H1 (cell line): ENCODE measurements around the gene RAB31. TPM values are rescaled to one million over a fixed set of nuclear protein-coding genes. Genes with fewer than 3 reads are reported as not detected.

ENCODE experiments used
- CTCF ChIA-PET: fragments of 300-600 bp; sonication (Branson Sonifier 250); formaldehyde crosslinking; loops from one replicate; lab custom pipeline; 2021; ENCODE audit not compliant: partially characterized antibody; lab: Charles Lee
- POLR2A ChIA-PET: fragments of 300-600 bp; sonication (Branson Sonifier 250); formaldehyde crosslinking; loops from one replicate; lab custom pipeline; 2021; ENCODE audit warnings: inconsistent platforms; ENCODE audit not compliant: partially characterized antibody; lab: Charles Lee
- DNase-seq, 2 experiments: peaks; one replicate each; pipeline versions ENCODE4 v3.0.0 to v3.0.0-alpha.2; 2010 to 2022; ENCODE audit warnings: low spot score in 2 of 2, low read depth in 1 of 2, mixed read lengths in 1 of 2
- FAIRE-seq: peaks from 2 replicates; lab custom pipeline; 2011; peaks lifted over from hg19 to GRCh38; lab: Jason Lieb, UNC
- H2AFZ ChIP-seq: 2 replicates; pipeline ENCODE4 v1.8.1; 2012; ENCODE audit warnings: low read length, inconsistent platforms
- H2AK5ac ChIP-seq: 2 replicates; pipeline ENCODE4 v1.6.1; 2013; ENCODE audit warnings: low read depth, low read length
- H2BK120ac ChIP-seq: replicated peaks from 2 replicates; pipeline ENCODE3; 2013; ENCODE audit warnings: low read depth, low read length, inconsistent platforms
- H2BK12ac ChIP-seq: 2 replicates; pipeline ENCODE4 v1.6.1; 2013; ENCODE audit warnings: low read depth, low read length
- H2BK15ac ChIP-seq: 2 replicates; pipeline ENCODE4 v1.6.1; 2013; ENCODE audit warnings: low read length
- H2BK20ac ChIP-seq: 2 replicates; pipeline ENCODE4 v1.6.1; 2013; ENCODE audit warnings: low read length
- H2BK5ac ChIP-seq: 2 replicates; pipeline ENCODE4 v1.6.1; 2013; ENCODE audit warnings: low read depth, low read length
- H3K14ac ChIP-seq: 2 replicates; pipeline ENCODE4 v1.6.1; 2013; ENCODE audit warnings: inconsistent platforms; ENCODE audit not compliant: insufficient read length
- H3K18ac ChIP-seq: 2 replicates; pipeline ENCODE4 v1.6.1; 2013; ENCODE audit warnings: low read length; ENCODE audit errors: extremely low read depth
- H3K23ac ChIP-seq: 2 replicates; pipeline ENCODE4 v1.6.1; 2013; ENCODE audit warnings: inconsistent platforms; ENCODE audit not compliant: insufficient read length
- H3K23me2 ChIP-seq: 2 replicates; pipeline ENCODE4 v1.6.1; 2013; ENCODE audit warnings: low read depth, low read length
- H3K27ac ChIP-seq: 2 replicates; pipeline ENCODE4 v1.6.1; 2011; ENCODE audit warnings: low read depth, low read length, inconsistent platforms
- H3K27me3 ChIP-seq, 4 experiments: replicated peaks in 1 of 4; 1 replicate in 1 of 4; 2 replicates in 3 of 4; pipeline versions ENCODE4 v1.6.1 to v1.8.1; 2011 to 2013; ENCODE audit warnings: low read length in 3 of 4, mild to moderate bottlenecking in 3 of 4, inconsistent platforms in 2 of 4, mixed read lengths in 2 of 4, moderate library complexity in 1 of 4; ENCODE audit not compliant: control insufficient read depth in 3 of 4, insufficient read depth in 3 of 4; ENCODE audit errors: extremely low read depth in 1 of 4
- H3K36me3 ChIP-seq, 4 experiments: 2 replicates each; pipeline versions ENCODE4 v1.6.1 to v1.8.1; 2011 to 2013; ENCODE audit warnings: mild to moderate bottlenecking in 4 of 4, low read length in 3 of 4, moderate library complexity in 2 of 4, control low read depth in 1 of 4, inconsistent platforms in 1 of 4; ENCODE audit not compliant: insufficient read depth in 4 of 4, control insufficient read depth in 2 of 4
- H3K4ac ChIP-seq: replicated peaks from 2 replicates; pipeline ENCODE3; 2013; ENCODE audit warnings: low read length, low read depth, mixed read lengths, inconsistent platforms; ENCODE audit not compliant: insufficient read length
- H3K4me1 ChIP-seq, 4 experiments: replicated peaks in 1 of 4; 1 replicate in 1 of 4; 2 replicates in 3 of 4; pipeline versions ENCODE4 v1.6.1 to v1.8.1; 2011 to 2013; ENCODE audit warnings: low read length in 3 of 4, inconsistent platforms in 2 of 4, mixed read lengths in 1 of 4; ENCODE audit not compliant: insufficient read depth in 4 of 4, control insufficient read depth in 3 of 4
- H3K4me2 ChIP-seq, 2 experiments: 2 replicates each; pipeline versions ENCODE4 v1.6.1 to v1.8.1; 2011 to 2013; ENCODE audit warnings: low read depth in 2 of 2, low read length in 2 of 2, control low read depth in 1 of 2, inconsistent platforms in 1 of 2, mild to moderate bottlenecking in 1 of 2; ENCODE audit not compliant: insufficient read depth in 1 of 2
- H3K4me3 ChIP-seq, 4 experiments: fragments of 200-600, 300-600 bp in 1 of 4; sonication (generic), shearing (Covaris generic), sonication (Bioruptor Twin) in 1 of 4; 2 replicates each; pipeline versions ENCODE4 v1.5.1 to v1.8.1; 2011 to 2016; ENCODE audit warnings: low read length in 4 of 4, low read depth in 3 of 4, control low read depth in 2 of 4, inconsistent platforms in 2 of 4, mild to moderate bottlenecking in 2 of 4, mixed read lengths in 1 of 4, moderate library complexity in 1 of 4; ENCODE audit not compliant: insufficient read depth in 2 of 4; ENCODE audit errors: extremely low read depth in 1 of 4
- H3K56ac ChIP-seq: replicated peaks from 2 replicates; pipeline ENCODE3; 2013; ENCODE audit warnings: low read depth, mild to moderate bottlenecking, mixed read lengths, low read length, inconsistent platforms; ENCODE audit not compliant: insufficient read length
- H3K79me1 ChIP-seq: 2 replicates; pipeline ENCODE4 v1.6.1; 2013; ENCODE audit warnings: low read depth, low read length, control low read depth
- H3K79me2 ChIP-seq, 2 experiments: 2 replicates each; pipeline versions ENCODE4 v1.6.1 to v1.8.1; 2012 to 2013; ENCODE audit warnings: low read length in 2 of 2, mild to moderate bottlenecking in 2 of 2, inconsistent platforms in 1 of 2; ENCODE audit not compliant: insufficient read depth in 2 of 2, control insufficient read depth in 1 of 2
- H3K9ac ChIP-seq, 4 experiments: replicated peaks in 1 of 4; 1 replicate in 1 of 4; 2 replicates in 3 of 4; pipeline versions ENCODE4 v1.6.1 to v1.8.1; 2011 to 2013; ENCODE audit warnings: low read depth in 3 of 4, low read length in 3 of 4, control low read depth in 2 of 4, mild to moderate bottlenecking in 2 of 4, moderate library complexity in 2 of 4, inconsistent platforms in 1 of 4; ENCODE audit errors: extremely low read depth in 1 of 4
- H3K9me3 ChIP-seq, 2 experiments: 2 replicates each; pipeline versions ENCODE4 v1.6.1 to v1.8.1; 2012 to 2013; ENCODE audit warnings: mild to moderate bottlenecking in 2 of 2, moderate library complexity in 2 of 2, control low read depth in 1 of 2, inconsistent platforms in 1 of 2, low read depth in 1 of 2, low read length in 1 of 2, mixed read lengths in 1 of 2; ENCODE audit not compliant: insufficient read depth in 2 of 2
- H4K20me1 ChIP-seq, 2 experiments: replicated peaks in 1 of 2; 2 replicates each; pipeline versions ENCODE3 to v1.8.1; 2011 to 2013; ENCODE audit warnings: inconsistent platforms in 2 of 2, low read length in 2 of 2, mild to moderate bottlenecking in 1 of 2; ENCODE audit not compliant: insufficient read depth in 2 of 2, control insufficient read depth in 1 of 2
- H4K5ac ChIP-seq: 2 replicates; pipeline ENCODE4 v1.6.1; 2013; ENCODE audit warnings: low read length, low read depth, mixed read lengths, inconsistent platforms; ENCODE audit not compliant: insufficient read length
- H4K8ac ChIP-seq: 2 replicates; pipeline ENCODE4 v1.8.0; 2013; ENCODE audit warnings: mild to moderate bottlenecking, moderate library complexity, low read length, inconsistent platforms; ENCODE audit not compliant: insufficient read depth; ENCODE audit errors: extremely low read depth
- H4K91ac ChIP-seq: replicated peaks from 2 replicates; pipeline ENCODE3; 2013; ENCODE audit warnings: low read length, mixed read lengths, inconsistent platforms; ENCODE audit not compliant: insufficient read length
- CREB1 ChIP-seq: IDR thresholded peaks from 2 replicates; pipeline ENCODE4 v1.6.1; 2012; ENCODE audit warnings: inconsistent platforms
- POU5F1 ChIP-seq: IDR thresholded peaks from 2 replicates; pipeline ENCODE4 v1.6.1; 2011; ENCODE audit warnings: low read depth, mild to moderate bottlenecking, low read length, moderate library complexity
- SP1 ChIP-seq: IDR thresholded peaks from 2 replicates; pipeline ENCODE4 v1.6.1; 2011; ENCODE audit warnings: low read depth, low read length
- TAF1 ChIP-seq: IDR thresholded peaks from 2 replicates; pipeline ENCODE4 v1.6.1; 2011; ENCODE audit warnings: mild to moderate bottlenecking, low read depth, low read length
- TEAD4 ChIP-seq: IDR thresholded peaks from 2 replicates; pipeline ENCODE4 v1.6.1; 2012; ENCODE audit warnings: low read depth, low read length, inconsistent platforms, mixed read lengths
- YY1 ChIP-seq: IDR thresholded peaks from 2 replicates; pipeline ENCODE4 v1.6.1; 2011; ENCODE audit warnings: low read depth, mild to moderate bottlenecking, low read length
- ZNF274 ChIP-seq: IDR thresholded peaks from 2 replicates; pipeline ENCODE4 v1.7.0; 2012; ENCODE audit warnings: low read length, borderline replicate concordance; ENCODE audit errors: extremely low read depth
- WGBS, 2 experiments: shearing (Covaris generic) in 1 of 2; methylation state at CpG; one replicate each; pipeline versions ENCODE4 v1.1.6 to v1.1.7; 2013 to 2015; ENCODE audit warnings: low lambda C conversion rate in 2 of 2, mixed read lengths in 2 of 2, inconsistent platforms in 1 of 2, low coverage in 1 of 2, missing lambda C conversion rate in 1 of 2; ENCODE audit not compliant: insufficient replicate concordance in 2 of 2, insufficient coverage in 1 of 2, insufficient read length in 1 of 2; ENCODE audit errors: extremely low coverage in 1 of 2, missing lambda C conversion rate in 1 of 2; 5-methylcytosine and 5-hydroxymethylcytosine counted together
- polyA plus RNA-seq, 7 experiments: library from polyadenylated mRNA; depleted of rRNA in 3 of 7; stranded (reverse) in 5 of 7; unstranded in 2 of 7; fragments of >200 nt in 5 of 7; fragments of 200-250 nt in 2 of 7; gene quantifications; 1 replicate in 5 of 7; 2 replicates in 1 of 7; 4 replicates in 1 of 7; pipeline versions ENCODE4 v1.2.1 to v1.2.3, GENCODE V29; 2011 to 2013; ENCODE audit warnings: missing spikeins in 2 of 7, mixed read lengths in 2 of 7
- total RNA-seq: library from RNA; stranded (reverse); fragmentation: NEBNext Ultra II Directional; extraction: Animal tissue kit (Norgen Biotek cat#: 25700); gene quantifications from 2 replicates; pipeline ENCODE4 v1.2.1, GENCODE V29; 2021

The RAB31 gene
- total and polyA plus RNA-seq, 2 of the 8 experiments (the other 6 are each of a cell fraction or from before 2014, with no cell fraction given), result 15.2 to 40.9 TPM

- FAIRE-seq, result no peak
- CTCF ChIA-PET, result interaction anchor here (1.2 to 2.9 kb wide), 2 partner anchors 10 to 31 kb away, joined by 3 to 13 read pairs; no protein-coding TSS in a partner anchor
- DNase-seq, result no peak
- TF ChIP-seq CREB1, result no peak
- TF ChIP-seq TEAD4, result no peak
- TF ChIP-seq YY1, result no peak
- no peak for TF ChIP-seq TAF1
- no peak for TF ChIP-seq POU5F1
- no peak for TF ChIP-seq SP1
- TF ChIP-seq ZNF274, result no peak
Observed at GRCh38 chr18:9760641-9761040, 52.5 kb downstream of the RAB31 start.

More at GRCh38 chr18:9760641-9761040, 52.5 kb downstream of the RAB31 start:
- Histone ChIP-seq H2BK12ac (no peak overlapping the region), H3K23ac (no peak overlapping the region), H3K4me1 (peaks cover 0 to 3% (median 0%) of the 10 kb centered on the region in 4 experiments; a peak in 1 of 7 replicates), H4K8ac (no peak overlapping the region), H2BK5ac (no peak overlapping the region), H3K18ac (no peak overlapping the region), H3K56ac (no peak overlapping the region), H3K4ac (no peak overlapping the region), H3K9ac (no peak overlapping the region), H4K20me1 (no peaks in the 10 kb centered on the region), H3K4me2 (no peak overlapping the region), H3K79me1 (peaks cover 2% of the 10 kb centered on the region; the same call in 1 of the 2 replicates), H3K4me3 (no peak overlapping the region), H3K36me3 (no peaks in the 10 kb centered on the region), H2BK20ac (no peak overlapping the region), H2BK15ac (no peak overlapping the region), H3K27ac (no peak overlapping the region), H2BK120ac (no peak overlapping the region), H3K79me2 (no peaks in the 10 kb centered on the region), H4K91ac (no peak overlapping the region), H4K5ac (no peak overlapping the region), H3K27me3 (no peaks in the 10 kb centered on the region), H3K9me3 (no peaks in the 10 kb centered on the region), H3K14ac (no peak overlapping the region), H2AFZ (no peak overlapping the region), H3K23me2 (no peaks in the 10 kb centered on the region), H2AK5ac (no peak overlapping the region)
- POLR2A ChIA-PET, result interaction anchor here (1.2 kb wide), 1 partner anchor 14 kb away, joined by 3 read pairs; no protein-coding TSS in a partner anchor
- WGBS, 2 experiments, result 86% methylated on average over 6 of the region's 6 CpGs; no CpG with 5 or more reads in 1 of the 2 experiments
